MM.1S (cell line): ENCODE data around the gene SLC30A5.
A peak's percentile ranks its signal among the peaks of the same experiment; 100 is the strongest.

ENCODE experiments used
- DNase-seq: peaks from one replicate; pipeline ENCODE4 v3.0.0-alpha.2; 2015
- H2AFZ ChIP-seq: fragments of 300-600 bp; sonication (generic); 2 replicates; pipeline ENCODE4 v1.6.0; 2016; ENCODE audit warnings: antibody characterized with exemption, low read length
- H3F3A ChIP-seq: fragments of 300-600 bp; sonication (generic); 2 replicates; pipeline ENCODE4 v1.6.1; 2016; ENCODE audit warnings: mild to moderate bottlenecking, antibody characterized with exemption, low read length, moderate library complexity, mixed read lengths; ENCODE audit not compliant: insufficient read depth
- H3K27ac ChIP-seq: fragments of 300-600 bp; sonication (generic); 2 replicates; pipeline ENCODE4 v1.5.1; 2016; ENCODE audit warnings: mild to moderate bottlenecking, low read length
- H3K27me3 ChIP-seq: fragments of 300-600 bp; sonication (generic); replicated peaks from 2 replicates; pipeline ENCODE4 v1.6.0; 2016; ENCODE audit warnings: low read length; ENCODE audit not compliant: insufficient read depth
- H3K36me3 ChIP-seq: fragments of 300-600 bp; sonication (generic); replicated peaks from 2 replicates; pipeline ENCODE4 v1.6.1; 2016; ENCODE audit warnings: mild to moderate bottlenecking, low read length, mixed read lengths; ENCODE audit not compliant: insufficient read depth
- H3K4me1 ChIP-seq: fragments of 300-600 bp; sonication (generic); 2 replicates; pipeline ENCODE4 v1.6.1; 2016; ENCODE audit warnings: low read length, mixed read lengths
- H3K4me2 ChIP-seq: fragments of 300-600 bp; sonication (generic); 2 replicates; pipeline ENCODE4 v1.6.0; 2016; ENCODE audit warnings: low read depth, low read length
- H3K4me3 ChIP-seq: fragments of 300-600 bp; sonication (generic); 2 replicates; pipeline ENCODE4 v1.5.1; 2016; ENCODE audit warnings: low read length, mixed read lengths
- H3K79me2 ChIP-seq: fragments of 300-600 bp; sonication (generic); 2 replicates; pipeline ENCODE4 v1.6.1; 2016; ENCODE audit warnings: mixed run types, low read length, mixed read lengths
- H3K9ac ChIP-seq: fragments of 300-600 bp; sonication (generic); 2 replicates; pipeline ENCODE4 v1.6.1; 2016; ENCODE audit warnings: low read length, mixed read lengths
- H3K9me2 ChIP-seq: fragments of 300-600 bp; sonication (generic); replicated peaks from 2 replicates; pipeline ENCODE4 v1.6.1; 2016; ENCODE audit warnings: mild to moderate bottlenecking, low read length, mixed read lengths; ENCODE audit not compliant: insufficient read depth
- H3K9me3 ChIP-seq: fragments of 300-600 bp; sonication (generic); replicated peaks from 2 replicates; pipeline ENCODE4 v1.6.1; 2016; ENCODE audit warnings: mild to moderate bottlenecking, low read length, mixed read lengths; ENCODE audit not compliant: insufficient read depth
- H4K20me1 ChIP-seq: fragments of 300-600 bp; sonication (generic); 2 replicates; pipeline ENCODE4 v1.6.1; 2016; ENCODE audit warnings: mild to moderate bottlenecking, low read length, moderate library complexity, mixed read lengths; ENCODE audit not compliant: insufficient read depth
- CTCF ChIP-seq: fragments of 300-600 bp; sonication (generic); IDR thresholded peaks from 2 replicates; pipeline ENCODE4 v1.5.1; 2016; ENCODE audit warnings: antibody characterized with exemption, low read length, mixed read lengths
- EZH2 ChIP-seq: fragments of 300-600 bp; sonication (generic); optimal IDR thresholded peaks from 2 replicates; pipeline ENCODE3; 2017; ENCODE audit warnings: low read depth, mild to moderate bottlenecking, antibody characterized with exemption, low read length, mixed read lengths
- EZH2phosphoT487 ChIP-seq: fragments of 300-600 bp; sonication (generic); IDR thresholded peaks from 2 replicates; pipeline ENCODE4 v1.6.1; 2018; ENCODE audit warnings: antibody characterized with exemption, low read length

Gene SLC30A5

GRCh38 chr5:69091771-69092170, 2.0 kb upstream of the SLC30A5 start:
- H3K4me3 ChIP-seq: no peak overlapping the region
- H3K27ac ChIP-seq: no peak overlapping the region
- DNase-seq: no peak
- H3K9me3 ChIP-seq: no peaks in the 10 kb centered on the region
- H3F3A ChIP-seq: no peaks in the 10 kb centered on the region; the same call in none of the 2 replicates
- H3K79me2 ChIP-seq: peaks cover 29% of the 10 kb centered on the region
- TF ChIP-seq EZH2phosphoT487 (no peak), EZH2 (no peak), CTCF (no peak)
- H2AFZ ChIP-seq: no peak overlapping the region
- H3K4me2 ChIP-seq: no peak overlapping the region
- no peaks in the 10 kb centered on the region for H3K9me2 ChIP-seq
- H4K20me1 ChIP-seq: no peaks in the 10 kb centered on the region
- H3K9ac ChIP-seq: no peak overlapping the region
- no peaks in the 10 kb centered on the region for H3K27me3 ChIP-seq
- no peaks in the 10 kb centered on the region; the same call in 1 of the 2 replicates for H3K36me3 ChIP-seq
- H3K4me1 ChIP-seq: no peaks in the 10 kb centered on the region

- Histone ChIP-seq H3K27ac (no peak overlapping the region), H3K4me2 (peak overlapping the region; percentile 58; the same call in 1 of the 2 replicates), H3K4me1 (no peaks in the 10 kb centered on the region), H3K27me3 (no peaks in the 10 kb centered on the region), H3F3A (no peaks in the 10 kb centered on the region; the same call in none of the 2 replicates), H3K4me3 (no peak overlapping the region), H3K79me2 (peaks cover 40% of the 10 kb centered on the region), H3K36me3 (no peaks in the 10 kb centered on the region; the same call in 1 of the 2 replicates), H3K9ac (no peak overlapping the region), H2AFZ (0 out of 2 replicates have a peak overlapping the region, but pooled peaks have one; percentile 68), H4K20me1 (no peaks in the 10 kb centered on the region), H3K9me2 (no peaks in the 10 kb centered on the region), H3K9me3 (no peaks in the 10 kb centered on the region)
- TF ChIP-seq EZH2phosphoT487: no peak
- no peak for DNase-seq
Measured at GRCh38 chr5:69092969-69093368, 845 bp upstream of the SLC30A5 start.

GRCh38 chr5:69099302-69099701, 5.5 kb downstream of the SLC30A5 start:
- Histone ChIP-seq H3K36me3 (peaks cover 3% of the 10 kb centered on the region; the same call in 1 of the 2 replicates), H3K4me3 (no peak overlapping the region), H3K27me3 (no peaks in the 10 kb centered on the region), H3K9me3 (no peaks in the 10 kb centered on the region), H3K9me2 (no peaks in the 10 kb centered on the region), H3K9ac (no peak overlapping the region), H4K20me1 (no peaks in the 10 kb centered on the region), H3K27ac (no peak overlapping the region), H2AFZ (no peak overlapping the region), H3K4me1 (no peaks in the 10 kb centered on the region), H3K79me2 (peaks cover 68% of the 10 kb centered on the region), H3F3A (no peaks in the 10 kb centered on the region; the same call in none of the 2 replicates), H3K4me2 (no peak overlapping the region)
- no peak for TF ChIP-seq EZH2phosphoT487
- TF ChIP-seq EZH2: no peak
- no peak for TF ChIP-seq CTCF
- no peak for DNase-seq

GRCh38 chr5:69103521-69103920, 9.7 kb downstream of the SLC30A5 start:
- H3K79me2 ChIP-seq: peaks cover 27% of the 10 kb centered on the region

More at GRCh38 chr5:69103521-69103920, 9.7 kb downstream of the SLC30A5 start:
- no peak for DNase-seq
- H3K9me2 ChIP-seq: no peaks in the 10 kb centered on the region
- TF ChIP-seq CTCF (no peak), EZH2 (no peak), EZH2phosphoT487 (no peak)
- H3K4me3 ChIP-seq: no peak overlapping the region
- H3K9me3 ChIP-seq: no peaks in the 10 kb centered on the region
- peaks cover 13% of the 10 kb centered on the region for H3K36me3 ChIP-seq
- no peaks in the 10 kb centered on the region for H3F3A ChIP-seq
- no peak overlapping the region for H2AFZ ChIP-seq
- no peak overlapping the region for H3K27ac ChIP-seq
- no peaks in the 10 kb centered on the region for H3K4me1 ChIP-seq
- H4K20me1 ChIP-seq: no peaks in the 10 kb centered on the region
- H3K4me2 ChIP-seq: no peak overlapping the region
- no peak overlapping the region for H3K9ac ChIP-seq
- no peaks in the 10 kb centered on the region for H3K27me3 ChIP-seq
